Liver (tissue), 9 donors: Measurements from ENCODE around the gene MPST. TPM values are rescaled to one million over a fixed set of nuclear protein-coding genes. Genes with fewer than 3 reads are reported as not detected.

ENCODE experiments used
- DNase-seq: peaks from one replicate; pipeline ENCODE4 v3.0.0-alpha.2; 2017; ENCODE audit warnings: low spot score
- H3K27ac ChIP-seq, 2 donors: one replicate each; pipeline ENCODE4 v1.7.0; 2013; ENCODE audit warnings: inconsistent platforms in 2 of 2, low read length in 2 of 2, control low read depth in 1 of 2, low read depth in 1 of 2, mild to moderate bottlenecking in 1 of 2
- H3K27me3 ChIP-seq, 4 donors: one replicate each; pipeline versions ENCODE4 v1.6.1 to v1.7.0; 2013; ENCODE audit warnings: low read length in 3 of 4, inconsistent platforms in 1 of 4, mild to moderate bottlenecking in 1 of 4, moderate library complexity in 1 of 4; ENCODE audit not compliant: control insufficient read depth in 4 of 4, insufficient read depth in 4 of 4
- H3K36me3 ChIP-seq, 4 donors: one replicate each; pipeline versions ENCODE4 v1.6.1 to v1.7.0; 2013; ENCODE audit warnings: low read length in 3 of 4, mild to moderate bottlenecking in 3 of 4, low read depth in 1 of 4, moderate library complexity in 1 of 4; ENCODE audit not compliant: control insufficient read depth in 4 of 4, insufficient read depth in 3 of 4
- H3K4me1 ChIP-seq, 4 donors: one replicate each; pipeline versions ENCODE4 v1.6.1 to v1.7.0; 2013; ENCODE audit warnings: low read length in 3 of 4, mild to moderate bottlenecking in 3 of 4, moderate library complexity in 1 of 4; ENCODE audit not compliant: control insufficient read depth in 4 of 4, insufficient read depth in 4 of 4
- H3K4me3 ChIP-seq, 3 donors: one replicate each; pipeline versions ENCODE4 v1.6.1 to v1.7.0; 2013; ENCODE audit warnings: low read length in 3 of 3, control low read depth in 1 of 3, low read depth in 1 of 3, mild to moderate bottlenecking in 1 of 3
- H3K9ac ChIP-seq, 2 donors: one replicate each; pipeline ENCODE4 v1.7.0; 2013; ENCODE audit warnings: low read length in 2 of 2, mild to moderate bottlenecking in 2 of 2, moderate library complexity in 2 of 2, control low read depth in 1 of 2, low read depth in 1 of 2
- H3K9me3 ChIP-seq, 4 donors: one replicate each; pipeline versions ENCODE4 v1.6.1 to v1.7.0; 2013; ENCODE audit warnings: low read length in 3 of 4; ENCODE audit not compliant: control insufficient read depth in 4 of 4
- ATF3 ChIP-seq: IDR thresholded peaks from 2 replicates; pipeline ENCODE4 v1.6.1; 2016; ENCODE audit warnings: antibody characterized with exemption
- CTCF ChIP-seq: fragments of 150-350 bp; IDR thresholded peaks from 2 replicates; pipeline ENCODE4 v1.5.1; 2017; ENCODE audit warnings: improper control_type of control experiment, low read depth, low read length; ENCODE audit not compliant: missing input control
- EGR1 ChIP-seq, 2 donors: IDR thresholded peaks; 2 replicates each; pipeline ENCODE4 v1.6.1; 2016 to 2018; ENCODE audit warnings: antibody characterized with exemption in 2 of 2, low read depth in 2 of 2
- FOXA1 ChIP-seq: IDR thresholded peaks from 2 replicates; pipeline ENCODE4 v1.6.1; 2016; ENCODE audit warnings: antibody characterized with exemption
- FOXA2 ChIP-seq: IDR thresholded peaks from 2 replicates; pipeline ENCODE4 v1.6.1; 2016; ENCODE audit warnings: antibody characterized with exemption
- GABPA ChIP-seq, 2 donors: IDR thresholded peaks in 1 of 2; conservative IDR thresholded peaks in 1 of 2; 2 replicates each; pipeline ENCODE4 v1.6.1; 2016; ENCODE audit warnings: antibody characterized with exemption in 2 of 2, mild to moderate bottlenecking in 1 of 2, moderate library complexity in 1 of 2
- HNF4A ChIP-seq, 2 donors: conservative IDR thresholded peaks; 2 replicates each; pipeline ENCODE4 v1.6.1; 2016; ENCODE audit warnings: antibody characterized with exemption in 2 of 2, mild to moderate bottlenecking in 2 of 2
- HNF4G ChIP-seq: IDR thresholded peaks from 2 replicates; pipeline ENCODE4 v1.6.1; 2016; ENCODE audit warnings: antibody characterized with exemption
- JUND ChIP-seq, 2 donors: IDR thresholded peaks; 2 replicates each; pipeline ENCODE4 v1.6.1; 2016; ENCODE audit warnings: antibody characterized with exemption in 2 of 2
- MAX ChIP-seq: IDR thresholded peaks from 2 replicates; pipeline ENCODE4 v1.6.1; 2016; ENCODE audit warnings: antibody characterized with exemption
- NR2F2 ChIP-seq: IDR thresholded peaks from 2 replicates; pipeline ENCODE4 v1.6.1; 2016; ENCODE audit warnings: antibody characterized with exemption
- REST ChIP-seq: IDR thresholded peaks from 2 replicates; pipeline ENCODE4 v1.6.1; 2016; ENCODE audit warnings: antibody characterized with exemption, mild to moderate bottlenecking
- TAF1 ChIP-seq: conservative IDR thresholded peaks from 2 replicates; pipeline ENCODE4 v1.6.1; 2016; ENCODE audit warnings: antibody characterized with exemption, mild to moderate bottlenecking
- ZBTB33 ChIP-seq: IDR thresholded peaks from 2 replicates; pipeline ENCODE4 v1.6.1; 2016; ENCODE audit warnings: antibody characterized with exemption
- WGBS: extraction: QIAGEN DNeasy Blood & Tissue Kit; methylation state at CpG from one replicate; pipeline ENCODE4 v1.1.7; 2013; 5-methylcytosine and 5-hydroxymethylcytosine counted together
- polyA plus RNA-seq, 2 donors: library from polyadenylated mRNA; stranded (reverse) in 1 of 2; unstranded in 1 of 2; fragments of 200-250 nt in 1 of 2; fragments of >200 nt in 1 of 2; fragmentation: Nextera tagmentation in 1 of 2; extraction: Ambion mirVana in 1 of 2; gene quantifications; one replicate each; pipeline versions ENCODE4 v1.2.1 to v1.2.3, GENCODE V29; 2013 to 2015
- total RNA-seq, 2 donors: library from RNA; depleted of rRNA; stranded (reverse); fragments of >200 nt; gene quantifications; one replicate each; pipeline ENCODE4 v1.2.3, GENCODE V29; 2014
- donor health status: healthy.
- donor health status: healthy.
- donor health status: healthy.
- donor health status: healthy.
- donor health status: healthy.

Gene MPST
- total and polyA plus RNA-seq, 4 donors = 124 to 277 (median 199) TPM

- WGBS = 90% methylated on average over 10 of the region's 10 CpGs
- DNase-seq = no peak
- Histone ChIP-seq H3K4me1 (no peaks in the 10 kb centered on the region), H3K9me3 (no peaks in the 10 kb centered on the region), H3K36me3 (peaks cover 0 to 50% (median 18%) of the 10 kb centered on the region in 4 donors), H3K27ac (no peak overlapping the region), H3K4me3 (no peak overlapping the region), H3K27me3 (no peaks in the 10 kb centered on the region), H3K9ac (no peak overlapping the region)
- no peak for TF ChIP-seq GABPA (IDR thresholded peaks at IDR 0.05 in 1 of 2, conservative IDR thresholded peaks at IDR 0.05 in 1 of 2)
- TF ChIP-seq ATF3 = no peak
Measured at GRCh38 chr22:37067428-37067827, 47.9 kb downstream of the MPST start.

GRCh38 chr22:37068859-37069258 is 49.3 kb downstream of the MPST start:
- H3K27me3 ChIP-seq = no peaks in the 10 kb centered on the region
- WGBS = 48% methylated on average over 36 of the region's 36 CpGs
- no peak overlapping the region for H3K4me3 ChIP-seq
- peaks cover 3 to 62% (median 26%) of the 10 kb centered on the region in 4 donors for H3K36me3 ChIP-seq
- no peak overlapping the region for H3K9ac ChIP-seq
- no peak overlapping the region for H3K27ac ChIP-seq
- no peak for DNase-seq
- H3K4me1 ChIP-seq = no peaks in the 10 kb centered on the region
- TF ChIP-seq FOXA2 (no peak), EGR1 (IDR thresholded peaks at IDR 0.05; ENCODE audit: low read depth in 2 of 2) (no peak), JUND (IDR thresholded peaks at IDR 0.05) (no peak)
- H3K9me3 ChIP-seq = no peaks in the 10 kb centered on the region

- H3K9ac ChIP-seq = no peak overlapping the region
- H3K27me3 ChIP-seq = no peaks in the 10 kb centered on the region
- no peak for DNase-seq
- TF ChIP-seq EGR1 (IDR thresholded peaks at IDR 0.05; ENCODE audit: low read depth in 2 of 2) (no peak), HNF4A (conservative IDR thresholded peaks at IDR 0.05) (no peak), FOXA2 (no peak), MAX (no peak), NR2F2 (no peak), ZBTB33 (no peak), HNF4G (no peak), TAF1 (no peak), ATF3 (no peak), CTCF (no peak), FOXA1 (no peak), REST (no peak)
- no peaks in the 10 kb centered on the region for H3K4me1 ChIP-seq
- H3K9me3 ChIP-seq = no peaks in the 10 kb centered on the region
- WGBS = 67% methylated on average over 11 of the region's 11 CpGs
- H3K4me3 ChIP-seq = no peak overlapping the region
- no peak overlapping the region for H3K27ac ChIP-seq
- H3K36me3 ChIP-seq = peaks cover 3 to 66% (median 26%) of the 10 kb centered on the region in 4 donors
Measured at GRCh38 chr22:37069319-37069718, 49.8 kb downstream of the MPST start.
